SK-N-SH (cell line): ENCODE measurements around the gene DAPK3. TPM values are rescaled to one million over a fixed set of nuclear protein-coding genes. Genes with fewer than 3 reads are reported as not detected.

Experiments used
- CTCF ChIA-PET: fragments of 300-600, 350-600 bp; formaldehyde crosslinking; extraction: SDS; loops from one replicate; lab custom pipeline; 2021; lab: Yijun Ruan, JAX
- POLR2A ChIA-PET: fragments of 350-600 bp; sonication (Branson Sonifier 250); formaldehyde crosslinking; extraction: SDS; loops from one replicate; lab custom pipeline; 2020; ENCODE audit warnings: antibody characterized with exemption, inconsistent platforms; lab: Yijun Ruan, JAX
- DNase-seq: peaks from one replicate; pipeline ENCODE4 v3.0.0; 2012
- H2AFZ ChIP-seq: fragments of 200-600 bp; sonication (generic); 2 replicates; pipeline ENCODE4 v1.8.1; 2016; ENCODE audit warnings: antibody characterized with exemption, mild to moderate bottlenecking, low read depth
- H3F3A ChIP-seq: fragments of 200-600 bp; sonication (generic); replicated peaks from 2 replicates; pipeline ENCODE3; 2016; ENCODE audit warnings: antibody characterized with exemption, mild to moderate bottlenecking; ENCODE audit not compliant: insufficient read depth
- H3K27ac ChIP-seq, 2 experiments: fragments of 200-500 bp in 1 of 2; fragments of 200-600 bp in 1 of 2; sonication (Bioruptor generic) in 1 of 2; sonication (generic), shearing (Covaris generic) in 1 of 2; 2 replicates each; pipeline versions ENCODE4 v1.5.1 to v1.6.1; 2014 to 2016; ENCODE audit warnings: low read depth in 2 of 2, inconsistent platforms in 1 of 2, low read length in 1 of 2, mild to moderate bottlenecking in 1 of 2, mixed read lengths in 1 of 2
- H3K27me3 ChIP-seq: fragments of 200-600 bp; sonication (generic), shearing (Covaris generic); 2 replicates; pipeline ENCODE4 v1.6.1; 2016; ENCODE audit warnings: mixed run types; ENCODE audit not compliant: insufficient read depth
- H3K36me3 ChIP-seq, 2 experiments: fragments of 200-500 bp in 1 of 2; fragments of 200-600 bp in 1 of 2; sonication (Bioruptor generic) in 1 of 2; sonication (generic) in 1 of 2; replicated peaks in 1 of 2; 2 replicates each; pipeline versions ENCODE3 to v1.5.1; 2014 to 2016; ENCODE audit warnings: low read length in 1 of 2, mild to moderate bottlenecking in 1 of 2; ENCODE audit not compliant: insufficient read depth in 2 of 2, control insufficient read depth in 1 of 2
- H3K4me1 ChIP-seq, 2 experiments: fragments of 200-500 bp in 1 of 2; fragments of 200-600 bp in 1 of 2; sonication (Bioruptor generic) in 1 of 2; sonication (generic), shearing (Covaris generic) in 1 of 2; 2 replicates each; pipeline versions ENCODE4 v1.5.1 to v1.6.1; 2014 to 2016; ENCODE audit warnings: low read depth in 1 of 2, low read length in 1 of 2, mixed run types in 1 of 2; ENCODE audit not compliant: insufficient read depth in 2 of 2, control insufficient read depth in 1 of 2
- H3K4me2 ChIP-seq: fragments of 200-600 bp; sonication (generic), shearing (Covaris generic); 2 replicates; pipeline ENCODE4 v1.6.1; 2017; ENCODE audit warnings: mixed run types
- H3K4me3 ChIP-seq, 2 experiments: fragments of 200-500 bp in 1 of 2; fragments of 200-600 bp in 1 of 2; sonication (Bioruptor generic) in 1 of 2; sonication (generic), shearing (Covaris generic) in 1 of 2; 2 replicates each; pipeline versions ENCODE4 v1.5.1 to v1.8.1; 2014 to 2016; ENCODE audit warnings: low read depth in 2 of 2, inconsistent platforms in 1 of 2, low read length in 1 of 2, mild to moderate bottlenecking in 1 of 2, mixed read lengths in 1 of 2, moderate library complexity in 1 of 2
- H3K79me2 ChIP-seq: fragments of 200-600 bp; sonication (generic); 2 replicates; pipeline ENCODE4 v1.8.1; 2017; ENCODE audit warnings: mild to moderate bottlenecking; ENCODE audit not compliant: insufficient read depth
- H3K9ac ChIP-seq: fragments of 200-600 bp; sonication (generic); 2 replicates; pipeline ENCODE4 v1.6.1; 2017; ENCODE audit warnings: mixed run types
- H3K9me2 ChIP-seq: fragments of 200-600 bp; sonication (generic); 2 replicates; pipeline ENCODE4 v1.6.1; 2017; ENCODE audit warnings: mixed run types
- H3K9me3 ChIP-seq: fragments of 200-600 bp; sonication (generic); 2 replicates; pipeline ENCODE4 v1.6.1; 2017; ENCODE audit warnings: mixed run types, mild to moderate bottlenecking, moderate library complexity
- H4K20me1 ChIP-seq: fragments of 200-600 bp; sonication (generic); 2 replicates; pipeline ENCODE4 v1.6.1; 2017; ENCODE audit warnings: mild to moderate bottlenecking, mixed run types; ENCODE audit not compliant: insufficient read depth
- CTCF ChIP-seq: fragments of 200-600 bp; sonication (generic); IDR thresholded peaks from 2 replicates; pipeline ENCODE4 v1.6.1; 2017; ENCODE audit warnings: antibody characterized with exemption, mild to moderate bottlenecking, moderate library complexity
- EP300 ChIP-seq, 2 experiments: IDR thresholded peaks; 2 replicates each; pipeline versions ENCODE4 v1.4.0 to v1.6.1; 2012; ENCODE audit warnings: borderline replicate concordance in 1 of 2, low read depth in 1 of 2, low read length in 1 of 2
- FOXJ3 ChIP-seq: sonication (generic); formaldehyde crosslinking; IDR thresholded peaks from 2 replicates; pipeline ENCODE4 v1.5.1; 2020; ENCODE audit warnings: mild to moderate bottlenecking, missing genetic modification reagents
- GABPA ChIP-seq: IDR thresholded peaks from 2 replicates; pipeline ENCODE4 v1.4.0; 2012; ENCODE audit warnings: low read depth, mild to moderate bottlenecking
- GATA2 ChIP-seq: sonication (generic); formaldehyde crosslinking; IDR thresholded peaks from 2 replicates; pipeline ENCODE4 v1.5.0; 2020; ENCODE audit warnings: mild to moderate bottlenecking, missing genetic modification reagents
- IRF3 ChIP-seq: fragments of 150-350 bp; IDR thresholded peaks from 2 replicates; pipeline ENCODE4 v1.6.1; 2016; ENCODE audit warnings: mild to moderate bottlenecking, low read depth, low read length
- JUND ChIP-seq: IDR thresholded peaks from 2 replicates; pipeline ENCODE4 v1.4.0; 2012
- MEF2A ChIP-seq: IDR thresholded peaks from 2 replicates; pipeline ENCODE4 v1.4.0; 2012; ENCODE audit warnings: low read depth, borderline replicate concordance
- NFIC ChIP-seq: IDR thresholded peaks from 2 replicates; pipeline ENCODE4 v1.4.0; 2012; ENCODE audit warnings: borderline replicate concordance
- PBX3 ChIP-seq: IDR thresholded peaks from 2 replicates; pipeline ENCODE4; 2012
- RAD21 ChIP-seq: IDR thresholded peaks from 2 replicates; pipeline ENCODE4 v1.6.1; 2012; ENCODE audit warnings: mild to moderate bottlenecking, low read length
- REST ChIP-seq: IDR thresholded peaks from 2 replicates; pipeline ENCODE4 v1.6.1; 2012; ENCODE audit warnings: mild to moderate bottlenecking, low read depth, low read length, moderate library complexity
- SIN3A ChIP-seq: IDR thresholded peaks from 2 replicates; pipeline ENCODE4 v1.6.1; 2012; ENCODE audit warnings: low read depth, mild to moderate bottlenecking, low read length, moderate library complexity, borderline replicate concordance
- SMC3 ChIP-seq: IDR thresholded peaks from 2 replicates; pipeline ENCODE4 v1.6.1; 2012; ENCODE audit warnings: low read depth, low read length, improper control_type of control experiment
- TCF12 ChIP-seq: IDR thresholded peaks from 2 replicates; pipeline ENCODE4 v1.4.0; 2012
- TEAD4 ChIP-seq: IDR thresholded peaks from 2 replicates; pipeline ENCODE4 v1.4.0; 2012; ENCODE audit warnings: mild to moderate bottlenecking, borderline replicate concordance; ENCODE audit not compliant: insufficient read depth
- USF1 ChIP-seq: IDR thresholded peaks from 2 replicates; pipeline ENCODE4 v1.4.0; 2012; ENCODE audit warnings: low read depth, borderline replicate concordance
- USF2 ChIP-seq: fragments of 150-350 bp; IDR thresholded peaks from 2 replicates; pipeline ENCODE4 v1.6.1; 2017; ENCODE audit warnings: antibody characterized with exemption, low read length, low read depth, borderline replicate concordance
- YY1 ChIP-seq: IDR thresholded peaks from 2 replicates; pipeline ENCODE4 v1.4.0; 2012; ENCODE audit warnings: low read depth, mild to moderate bottlenecking
- WGBS: methylation state at CpG from one replicate; pipeline ENCODE4 v1.1.6; 2017; ENCODE audit warnings: low lambda C conversion rate; 5-methylcytosine and 5-hydroxymethylcytosine counted together
- polyA plus RNA-seq, 3 experiments: library from polyadenylated mRNA; depleted of rRNA; stranded (reverse); fragments of >200 nt; gene quantifications; 2 replicates each; pipeline ENCODE4 v1.2.3, GENCODE V29; 2012

DAPK3 gene
- polyA plus RNA-seq, 1 of the 3 experiments (the other 2 are of a cell fraction) = 142 TPM

- CTCF ChIA-PET = no interaction called here
Observed at GRCh38 chr19:3923912-3924311, 47.0 kb downstream of the DAPK3 start.

More at GRCh38 chr19:3923912-3924311, 47.0 kb downstream of the DAPK3 start:
- no peak overlapping the region for H3K9ac ChIP-seq
- H3K4me3 ChIP-seq = no peak overlapping the region
- 37% methylated on average over 1 of the region's 1 CpG for WGBS
- no peak overlapping the region for H3K27ac ChIP-seq
- no peak overlapping the region for H3K4me2 ChIP-seq
- no peaks in the 10 kb centered on the region for H3F3A ChIP-seq
- POLR2A ChIA-PET = no interaction called here
- H3K4me1 ChIP-seq = no peaks in the 10 kb centered on the region
- no peak overlapping the region for H2AFZ ChIP-seq
- H3K9me2 ChIP-seq = no peaks in the 10 kb centered on the region
- H3K36me3 ChIP-seq = no peaks in the 10 kb centered on the region
- no peak for DNase-seq
- no peaks in the 10 kb centered on the region for H4K20me1 ChIP-seq
- H3K27me3 ChIP-seq = no peaks in the 10 kb centered on the region
- TF ChIP-seq MEF2A = no peak
- no peak for TF ChIP-seq YY1
- TF ChIP-seq USF2 = no peak
- TF ChIP-seq TEAD4 = no peak
- TF ChIP-seq CTCF = no peak
- no peak for TF ChIP-seq EP300 (IDR thresholded peaks at IDR 0.05; ENCODE audit: borderline replicate concordance in 1 of 2, low read depth in 1 of 2, low read length in 1 of 2)
- TF ChIP-seq FOXJ3 (CRISPR knock-in tag) = no peak
- no peak for TF ChIP-seq GABPA
- no peak for TF ChIP-seq PBX3
- no peak for TF ChIP-seq SMC3
- TF ChIP-seq RAD21 = no peak
- no peak for TF ChIP-seq JUND
- TF ChIP-seq SIN3A = no peak
- TF ChIP-seq IRF3 = no peak
- no peak for TF ChIP-seq TCF12
- no peak for TF ChIP-seq REST
- no peak for TF ChIP-seq USF1
- no peak for TF ChIP-seq NFIC
- no peak for TF ChIP-seq GATA2
- no peaks in the 10 kb centered on the region for H3K79me2 ChIP-seq
- no peaks in the 10 kb centered on the region for H3K9me3 ChIP-seq
